Activated CD4-positive, alpha-beta T cell treated with anti-CD3 and anti-CD28 coated beads for 1 hour (primary cell): ENCODE measurements around the gene MARS1.

Source experiments
- DNase-seq: peaks from one replicate; pipeline ENCODE4 v3.0.0-alpha.2; 2020

Gene MARS1

GRCh38 chr12:57534250-57534649 is 46.4 kb downstream of the MARS1 start:
- no peak for DNase-seq

- no peak for DNase-seq
Observed at GRCh38 chr12:57534991-57535543, 47.2 kb downstream of the MARS1 start.

DNA sequence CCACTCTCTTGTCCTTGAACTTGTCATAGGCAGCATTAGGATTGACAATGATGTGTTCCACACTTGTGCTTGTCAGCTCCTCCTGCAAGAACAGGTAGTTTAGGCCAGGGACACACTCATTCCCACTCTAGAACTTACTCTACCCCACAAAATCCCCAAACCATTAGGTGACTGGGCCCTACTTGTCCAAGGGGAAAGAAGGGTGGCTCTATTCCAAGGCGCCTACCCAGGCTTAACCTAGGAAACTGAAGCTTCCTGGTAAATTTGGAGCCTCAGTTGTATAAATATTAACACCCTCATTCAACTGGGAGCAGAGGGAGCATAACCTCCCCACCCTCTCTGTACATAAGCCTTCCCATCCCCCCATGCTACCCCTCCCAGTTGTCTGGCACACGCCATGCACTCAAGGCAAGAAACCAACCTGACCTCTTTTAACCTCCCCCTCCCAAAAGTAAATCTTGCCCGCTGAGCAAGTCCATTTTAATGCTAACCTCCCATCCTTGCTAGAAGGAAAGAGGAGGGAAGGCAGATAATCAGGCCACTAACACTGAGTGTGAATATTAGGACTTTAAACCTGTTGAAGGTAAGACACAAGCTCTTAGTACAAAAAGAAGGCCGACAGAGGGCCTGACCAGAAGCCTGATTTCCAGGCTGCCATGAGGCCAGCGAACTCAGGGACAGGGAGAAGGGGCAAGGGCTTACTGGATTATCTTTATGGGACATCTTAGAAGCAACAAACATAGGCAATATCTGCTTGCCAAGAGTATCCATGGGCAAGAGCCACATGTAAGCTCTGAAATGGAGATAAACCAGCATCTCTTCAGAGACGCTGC is 48.1 kb downstream of the MARS1 start:
- no peak for DNase-seq

DNA sequence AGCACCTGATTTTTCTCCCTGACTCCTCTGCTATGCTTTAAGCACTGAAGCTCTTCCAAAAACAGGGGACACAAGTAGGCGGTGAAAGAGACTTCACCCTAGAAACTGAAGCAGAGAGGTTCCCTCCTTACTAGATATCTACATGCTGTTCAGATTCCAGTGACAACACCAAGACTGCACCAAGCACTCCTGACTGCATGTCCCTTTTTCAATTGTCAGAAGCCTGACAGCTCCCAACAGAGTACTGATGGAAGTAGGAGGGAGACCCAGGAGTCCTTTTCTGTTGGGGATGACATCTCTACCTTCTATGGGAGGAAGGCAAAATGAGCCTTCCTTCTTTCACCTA is 48.7 kb downstream of the MARS1 start:
- no peak for DNase-seq

- DNase-seq, result no peak
Observed at GRCh38 chr12:57539134-57539768, 51.4 kb downstream of the MARS1 start.

- DNase-seq, result no peak
Observed at GRCh38 chr12:57541001-57541400, 53.1 kb downstream of the MARS1 start.

GRCh38 chr12:57541717-57542116 is 53.8 kb downstream of the MARS1 start:
- DNase-seq, result no peak

GRCh38 chr12:57543581-57543980 is 55.7 kb downstream of the MARS1 start:
- no peak for DNase-seq

GRCh38 chr12:57545809-57546437 is 58.1 kb downstream of the MARS1 start:
- DNase-seq, result no peak

DNA sequence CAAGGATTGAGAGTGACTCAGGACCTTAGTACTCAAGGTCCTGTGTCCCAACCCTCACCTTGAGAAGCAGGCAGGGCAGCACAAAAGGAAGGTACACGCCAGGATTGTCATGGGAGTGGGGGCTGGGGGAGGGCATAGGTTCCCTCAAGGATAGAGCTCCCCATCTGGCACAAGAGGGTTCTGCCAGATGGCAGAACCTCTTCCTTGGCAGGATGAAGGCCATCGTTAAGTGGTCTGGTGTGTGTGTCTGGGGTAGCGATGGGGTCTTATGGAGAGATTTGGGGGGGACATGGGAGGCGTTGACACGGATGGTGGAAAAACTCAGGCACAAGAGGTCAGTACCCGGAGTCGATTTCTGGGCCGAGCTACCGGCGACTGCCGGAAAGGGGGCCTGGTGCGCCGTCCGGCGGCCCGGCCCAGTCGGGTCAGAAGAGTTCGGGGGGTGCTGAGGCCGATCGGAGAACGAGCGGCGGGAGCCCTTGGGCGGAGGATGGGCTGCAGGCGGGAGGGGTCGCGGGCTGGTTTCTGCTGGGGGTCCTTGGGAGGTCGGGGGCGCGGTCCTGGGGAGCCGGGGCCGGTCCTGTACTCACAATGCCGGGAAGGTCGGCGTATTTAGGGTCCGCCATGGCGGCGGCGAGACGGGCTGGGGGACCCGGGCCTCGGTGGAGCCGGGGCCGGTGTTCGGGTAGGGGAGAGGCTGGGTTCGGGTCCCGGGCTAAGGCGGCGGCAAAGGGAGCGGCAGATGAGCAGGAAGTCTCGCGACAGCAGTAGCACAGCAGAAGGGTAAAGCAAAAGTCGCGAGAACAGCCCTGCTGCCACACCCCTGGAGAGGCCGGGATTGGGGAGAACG is 58.8 kb downstream of the MARS1 start, which contains the start of gene DCTN2:
TSS of gene DCTN2 (minus strand) at position 755 of the 850 bp plus-strand sequence. CDS start at position 626, 129 bp downstream.
- DNase-seq, result peak; percentile 86

DNA sequence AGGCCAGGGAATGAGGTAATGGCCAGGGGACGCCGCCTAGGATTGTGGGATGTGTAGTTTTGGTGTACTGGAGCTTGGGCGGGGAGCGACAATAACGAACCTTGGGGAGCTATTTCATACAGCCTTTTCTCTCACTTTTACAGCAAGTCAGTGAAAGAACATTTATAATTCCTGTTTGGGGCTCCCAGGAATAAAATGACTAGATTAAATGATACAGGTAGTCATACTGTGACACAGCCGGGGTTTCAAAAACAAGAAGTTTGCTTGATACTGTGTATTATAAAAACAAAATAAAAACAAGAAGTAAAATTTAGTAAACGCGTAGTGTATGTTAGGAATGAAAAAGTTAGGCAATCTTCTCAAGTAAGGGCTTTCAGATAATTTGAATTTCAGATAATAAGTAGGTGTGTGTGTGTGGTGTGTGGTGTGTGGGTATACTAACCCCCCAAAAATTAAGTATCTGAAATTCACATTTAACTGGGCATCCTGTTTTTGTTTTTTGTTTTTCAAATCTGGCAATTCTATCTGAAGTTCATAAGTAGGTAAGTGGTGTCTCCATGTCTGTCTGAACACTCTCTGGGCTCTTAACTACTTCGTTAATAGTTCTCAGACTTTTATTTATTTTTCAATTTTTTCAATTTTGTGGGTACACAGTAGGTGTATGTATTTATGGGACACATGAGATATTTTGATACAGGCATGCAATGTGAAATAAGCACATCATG is 59.6 kb downstream of the MARS1 start:
- no peak for DNase-seq

- no peak for DNase-seq
Observed at GRCh38 chr12:57548013-57548315, 60.1 kb downstream of the MARS1 start.

DNA sequence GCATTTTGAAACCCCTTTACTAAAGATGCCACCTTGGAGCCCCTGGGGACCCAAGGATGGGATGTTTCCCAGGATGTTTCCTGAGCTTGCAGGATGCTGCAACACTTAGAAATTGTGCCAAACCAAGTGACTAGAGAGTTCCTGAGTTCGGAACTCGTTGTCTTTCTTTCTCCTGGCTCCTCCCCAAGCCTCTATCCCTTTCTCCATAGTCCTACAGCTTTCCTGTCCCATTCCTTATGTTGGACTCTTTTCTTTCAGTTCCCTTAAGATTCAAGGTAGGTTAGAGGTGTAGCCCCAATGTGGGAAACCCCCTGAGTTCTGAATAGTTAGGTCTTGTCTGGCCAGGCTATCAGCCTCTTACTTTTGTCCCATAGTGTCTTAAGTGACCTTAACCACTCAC is 60.6 kb downstream of the MARS1 start:
- DNase-seq, result no peak

- DNase-seq, result no peak
Observed at GRCh38 chr12:57549203-57549908, 61.5 kb downstream of the MARS1 start.

DNA sequence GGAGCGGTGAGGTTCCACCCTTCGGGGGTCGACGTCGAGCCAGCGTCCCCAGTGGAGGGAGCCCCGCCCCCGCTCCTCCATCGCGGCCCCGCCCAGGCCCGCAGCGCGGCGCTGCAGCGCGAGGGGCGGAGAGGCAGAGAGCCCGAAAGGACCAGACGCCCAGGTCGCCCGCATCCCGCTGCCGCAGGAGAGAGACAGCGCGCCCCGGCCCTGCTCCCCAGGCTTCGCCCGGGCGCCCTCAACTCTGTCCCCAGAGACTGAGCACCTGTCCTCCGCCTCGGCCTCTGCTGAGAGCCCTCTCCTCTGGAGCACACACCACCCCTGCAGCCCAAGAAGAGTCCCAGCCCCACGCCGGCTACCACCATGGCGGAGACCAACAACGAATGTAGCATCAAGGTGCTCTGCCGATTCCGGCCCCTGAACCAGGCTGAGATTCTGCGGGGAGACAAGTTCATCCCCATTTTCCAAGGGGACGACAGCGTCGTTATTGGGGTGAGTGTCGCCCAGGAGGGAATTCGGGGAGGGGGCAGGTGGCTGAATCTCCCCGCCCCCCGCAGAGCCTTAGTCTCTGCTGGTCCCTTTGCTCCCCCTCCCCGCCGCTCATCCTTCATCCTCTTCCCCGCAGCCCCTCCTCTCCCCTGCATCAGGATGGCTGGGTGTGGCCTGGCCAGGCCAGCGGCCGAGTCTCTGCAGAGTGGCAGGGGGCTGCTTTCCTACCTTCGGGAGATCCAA is 62.2 kb downstream of the MARS1 start, which contains the start of gene KIF5A:
TSS of gene KIF5A (plus strand) at position 136 of the 732 bp plus-strand sequence. CDS start at position 364, 228 bp downstream.
- DNase-seq, result peak; percentile 25

GRCh38 chr12:57550641-57551549 is 63.0 kb downstream of the MARS1 start:
- no peak for DNase-seq

- no peak for DNase-seq
Observed at GRCh38 chr12:57551637-57552305, 63.9 kb downstream of the MARS1 start.

DNA sequence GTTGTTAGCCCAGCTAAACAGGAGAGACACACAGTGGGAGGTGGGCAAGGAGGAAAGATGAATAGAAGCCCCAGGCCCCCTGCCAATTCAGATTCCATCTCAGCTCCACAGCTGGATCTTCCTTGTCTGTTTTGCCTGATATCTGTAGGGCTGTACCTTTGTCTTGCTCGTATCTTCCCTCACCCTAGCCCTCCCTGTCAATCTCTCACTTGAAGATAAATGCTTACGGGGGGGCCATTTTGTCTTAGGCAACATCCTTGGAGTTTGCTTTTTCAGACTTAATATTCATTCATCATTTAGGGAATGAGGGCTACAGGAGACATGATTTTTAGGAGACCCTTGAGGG is 64.4 kb downstream of the MARS1 start:
- DNase-seq, result no peak

DNA sequence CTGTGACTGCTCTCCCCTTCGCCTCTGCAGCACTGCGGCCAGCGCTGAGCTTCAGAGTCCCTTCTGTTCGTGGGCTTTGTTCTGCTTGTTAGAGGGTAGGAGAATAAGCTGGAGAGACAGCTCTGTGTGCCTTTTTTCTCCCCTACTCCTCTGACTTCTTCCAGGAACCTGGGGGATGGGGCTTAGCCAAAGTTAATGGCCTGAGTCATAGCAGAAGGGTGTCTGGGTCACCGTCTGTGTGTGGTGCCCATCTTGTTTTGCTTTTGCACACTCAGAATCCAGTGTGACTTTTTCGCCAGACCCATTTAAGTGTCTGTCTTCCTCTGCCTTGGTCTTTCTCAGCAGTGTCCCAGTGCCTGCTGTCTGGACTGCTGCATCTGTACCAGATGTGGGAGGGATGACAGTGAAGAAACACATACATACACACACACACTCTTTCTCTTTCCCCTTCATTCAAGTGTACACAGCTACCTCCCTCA is 65.0 kb downstream of the MARS1 start:
- DNase-seq, result no peak
